MM.1S (cell line): ENCODE measurements around the gene GTF2H3.

Experiments
- DNase-seq: peaks from one replicate; pipeline ENCODE4 v3.0.0-alpha.2; 2015
- H2AFZ ChIP-seq: fragments of 300-600 bp; sonication (generic); 2 replicates; pipeline ENCODE4 v1.6.0; 2016; ENCODE audit warnings: antibody characterized with exemption, low read length
- H3F3A ChIP-seq: fragments of 300-600 bp; sonication (generic); 2 replicates; pipeline ENCODE4 v1.6.1; 2016; ENCODE audit warnings: mild to moderate bottlenecking, antibody characterized with exemption, low read length, moderate library complexity, mixed read lengths; ENCODE audit not compliant: insufficient read depth
- H3K27ac ChIP-seq: fragments of 300-600 bp; sonication (generic); 2 replicates; pipeline ENCODE4 v1.5.1; 2016; ENCODE audit warnings: mild to moderate bottlenecking, low read length
- H3K27me3 ChIP-seq: fragments of 300-600 bp; sonication (generic); replicated peaks from 2 replicates; pipeline ENCODE4 v1.6.0; 2016; ENCODE audit warnings: low read length; ENCODE audit not compliant: insufficient read depth
- H3K36me3 ChIP-seq: fragments of 300-600 bp; sonication (generic); replicated peaks from 2 replicates; pipeline ENCODE4 v1.6.1; 2016; ENCODE audit warnings: mild to moderate bottlenecking, low read length, mixed read lengths; ENCODE audit not compliant: insufficient read depth
- H3K4me1 ChIP-seq: fragments of 300-600 bp; sonication (generic); 2 replicates; pipeline ENCODE4 v1.6.1; 2016; ENCODE audit warnings: low read length, mixed read lengths
- H3K4me2 ChIP-seq: fragments of 300-600 bp; sonication (generic); 2 replicates; pipeline ENCODE4 v1.6.0; 2016; ENCODE audit warnings: low read depth, low read length
- H3K4me3 ChIP-seq: fragments of 300-600 bp; sonication (generic); 2 replicates; pipeline ENCODE4 v1.5.1; 2016; ENCODE audit warnings: low read length, mixed read lengths
- H3K79me2 ChIP-seq: fragments of 300-600 bp; sonication (generic); 2 replicates; pipeline ENCODE4 v1.6.1; 2016; ENCODE audit warnings: mixed run types, low read length, mixed read lengths
- H3K9ac ChIP-seq: fragments of 300-600 bp; sonication (generic); 2 replicates; pipeline ENCODE4 v1.6.1; 2016; ENCODE audit warnings: low read length, mixed read lengths
- H3K9me2 ChIP-seq: fragments of 300-600 bp; sonication (generic); replicated peaks from 2 replicates; pipeline ENCODE4 v1.6.1; 2016; ENCODE audit warnings: mild to moderate bottlenecking, low read length, mixed read lengths; ENCODE audit not compliant: insufficient read depth
- H3K9me3 ChIP-seq: fragments of 300-600 bp; sonication (generic); replicated peaks from 2 replicates; pipeline ENCODE4 v1.6.1; 2016; ENCODE audit warnings: mild to moderate bottlenecking, low read length, mixed read lengths; ENCODE audit not compliant: insufficient read depth
- H4K20me1 ChIP-seq: fragments of 300-600 bp; sonication (generic); 2 replicates; pipeline ENCODE4 v1.6.1; 2016; ENCODE audit warnings: mild to moderate bottlenecking, low read length, moderate library complexity, mixed read lengths; ENCODE audit not compliant: insufficient read depth
- CTCF ChIP-seq: fragments of 300-600 bp; sonication (generic); IDR thresholded peaks from 2 replicates; pipeline ENCODE4 v1.5.1; 2016; ENCODE audit warnings: antibody characterized with exemption, low read length, mixed read lengths
- EZH2 ChIP-seq: fragments of 300-600 bp; sonication (generic); optimal IDR thresholded peaks from 2 replicates; pipeline ENCODE3; 2017; ENCODE audit warnings: low read depth, mild to moderate bottlenecking, antibody characterized with exemption, low read length, mixed read lengths
- EZH2phosphoT487 ChIP-seq: fragments of 300-600 bp; sonication (generic); IDR thresholded peaks from 2 replicates; pipeline ENCODE4 v1.6.1; 2018; ENCODE audit warnings: antibody characterized with exemption, low read length

GTF2H3 gene

GRCh38 chr12:123678981-123679380, 45.4 kb downstream of the GTF2H3 start:
- Histone ChIP-seq H3K4me1 (no peaks in the 10 kb centered on the region), H3K4me3 (no peak overlapping the region), H3K27ac (no peak overlapping the region), H3K9me2 (no peaks in the 10 kb centered on the region), H3K36me3 (no peaks in the 10 kb centered on the region), H3K4me2 (no peak overlapping the region), H3K27me3 (no peaks in the 10 kb centered on the region), H4K20me1 (no peaks in the 10 kb centered on the region), H2AFZ (no peak overlapping the region), H3F3A (no peaks in the 10 kb centered on the region), H3K9ac (no peak overlapping the region), H3K9me3 (no peaks in the 10 kb centered on the region), H3K79me2 (no peaks in the 10 kb centered on the region)
- DNase-seq, result no peak
- TF ChIP-seq EZH2, result no peak

GRCh38 chr12:123681605-123682004, 48.0 kb downstream of the GTF2H3 start:
- H3K36me3 ChIP-seq, result no peaks in the 10 kb centered on the region
- H3K4me3 ChIP-seq, result no peak overlapping the region
- no peaks in the 10 kb centered on the region for H3F3A ChIP-seq
- no peak overlapping the region for H2AFZ ChIP-seq
- H3K9me3 ChIP-seq, result no peaks in the 10 kb centered on the region
- H4K20me1 ChIP-seq, result no peaks in the 10 kb centered on the region
- DNase-seq, result no peak
- H3K4me1 ChIP-seq, result no peaks in the 10 kb centered on the region
- H3K9me2 ChIP-seq, result no peaks in the 10 kb centered on the region
- no peak overlapping the region for H3K9ac ChIP-seq
- no peak overlapping the region for H3K27ac ChIP-seq
- no peaks in the 10 kb centered on the region for H3K27me3 ChIP-seq
- TF ChIP-seq EZH2 (no peak), EZH2phosphoT487 (no peak), CTCF (no peak)
- H3K4me2 ChIP-seq, result no peak overlapping the region
- H3K79me2 ChIP-seq, result no peaks in the 10 kb centered on the region

- no peaks in the 10 kb centered on the region for H3K36me3 ChIP-seq
- H2AFZ ChIP-seq, result no peak overlapping the region
- no peaks in the 10 kb centered on the region for H3K9me2 ChIP-seq
- H3K4me2 ChIP-seq, result no peak overlapping the region
- H3K4me1 ChIP-seq, result no peaks in the 10 kb centered on the region
- no peaks in the 10 kb centered on the region for H3K79me2 ChIP-seq
- DNase-seq, result no peak
- H3K9ac ChIP-seq, result no peak overlapping the region
- H4K20me1 ChIP-seq, result no peaks in the 10 kb centered on the region
- no peaks in the 10 kb centered on the region for H3K27me3 ChIP-seq
- H3F3A ChIP-seq, result no peaks in the 10 kb centered on the region
- H3K27ac ChIP-seq, result no peak overlapping the region
- H3K9me3 ChIP-seq, result no peaks in the 10 kb centered on the region
- TF ChIP-seq EZH2 (no peak), EZH2phosphoT487 (no peak), CTCF (no peak)
- no peak overlapping the region for H3K4me3 ChIP-seq
Observed at GRCh38 chr12:123683964-123684363, 50.3 kb downstream of the GTF2H3 start.

- Histone ChIP-seq H3K9me3 (no peaks in the 10 kb centered on the region), H3K4me2 (no peak overlapping the region), H2AFZ (no peak overlapping the region), H4K20me1 (no peaks in the 10 kb centered on the region), H3K4me1 (no peaks in the 10 kb centered on the region), H3K9ac (no peak overlapping the region), H3K27ac (no peak overlapping the region), H3K9me2 (no peaks in the 10 kb centered on the region), H3K79me2 (no peaks in the 10 kb centered on the region), H3F3A (no peaks in the 10 kb centered on the region), H3K36me3 (no peaks in the 10 kb centered on the region), H3K27me3 (no peaks in the 10 kb centered on the region), H3K4me3 (no peak overlapping the region)
- DNase-seq, result no peak
- TF ChIP-seq CTCF (no peak), EZH2phosphoT487 (no peak), EZH2 (no peak)
Observed at GRCh38 chr12:123686636-123687190, 53.1 kb downstream of the GTF2H3 start.
